ENCODE measurements around the gene KCNK6.

DNA sequence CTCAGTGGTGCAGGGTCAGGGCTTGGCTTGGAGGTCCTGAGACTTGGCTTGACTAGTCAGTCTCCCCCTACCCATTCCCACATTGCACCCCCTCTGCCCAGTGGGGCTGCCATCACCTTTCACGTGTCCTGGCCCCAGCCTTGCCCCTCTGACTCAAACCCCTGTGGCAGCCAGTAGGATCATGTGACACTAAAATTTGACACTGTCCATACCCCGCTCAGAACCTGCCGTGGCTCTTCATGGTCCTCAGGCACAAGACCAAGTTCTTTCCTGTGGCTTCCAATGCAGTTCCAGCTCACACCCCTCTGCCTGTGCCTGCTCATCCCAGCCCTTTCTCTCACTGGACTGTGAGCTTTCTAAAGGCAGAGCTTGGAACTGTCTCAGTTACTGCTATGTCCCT lies 56.9 kb downstream of the KCNK6 start:
- TF ChIP-seq TAF1 (IDR thresholded peaks at IDR 0.05; ENCODE audit: low read depth, low read length) (no peak), POLR2A (IDR thresholded peaks at IDR 0.05; ENCODE audit: low read depth, low read length) (no peak), POLR2AphosphoS5 (IDR thresholded peaks at IDR 0.05; ENCODE audit: low read depth, low read length) (no peak), SPI1 (IDR thresholded peaks at IDR 0.05; ENCODE audit: low read depth, low read length) (no peak), PAX5 (IDR thresholded peaks at IDR 0.05; ENCODE audit: insufficient read depth, low read length, severe bottlenecking) (no peak)

Measured in GM12891 (cell line).